SK-N-MC (cell line): ENCODE data around the gene MAML3.

Experiments
- EZH2 ChIP-seq: fragments of 200-600 bp; sonication (generic); IDR thresholded peaks from one replicate; pipeline ENCODE4 v1.6.1; 2017; ENCODE audit warnings: antibody characterized with exemption
- POLR2AphosphoS5 ChIP-seq: IDR thresholded peaks from 2 replicates; pipeline ENCODE4 v1.6.1; 2012; ENCODE audit warnings: mild to moderate bottlenecking, low read depth, low read length, borderline replicate concordance

DNA sequence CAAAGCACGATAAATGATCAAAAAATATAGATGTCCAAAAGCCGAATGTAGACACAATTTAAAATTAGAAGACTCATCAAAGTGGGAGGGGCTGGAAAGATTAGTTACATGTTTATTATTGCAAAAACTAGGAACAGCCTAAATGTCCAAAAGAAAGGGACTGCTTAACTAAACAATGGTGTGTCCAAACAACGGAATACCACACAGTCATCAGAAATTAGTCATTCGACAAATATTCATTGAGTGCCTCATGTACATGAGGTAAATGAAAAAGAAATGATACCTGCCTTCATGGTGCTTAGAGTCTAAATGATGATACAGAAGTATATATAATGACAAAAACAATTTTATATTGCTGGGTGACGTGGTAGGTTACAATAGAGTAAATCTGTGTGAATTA is 139.7 kb downstream of the MAML3 start:
- TF ChIP-seq POLR2AphosphoS5 (no peak), EZH2 (no peak)
